Measurements from ENCODE around the gene SFXN3. TPM values are rescaled to one million over a fixed set of nuclear protein-coding genes. Genes with fewer than 3 reads are reported as not detected.

SFXN3 gene
- total and polyA plus RNA-seq, 2 of the 13 experiments (the other 11 are each of a cell fraction or from before 2014, with no cell fraction given): 16.8 to 71.5 TPM

DNA sequence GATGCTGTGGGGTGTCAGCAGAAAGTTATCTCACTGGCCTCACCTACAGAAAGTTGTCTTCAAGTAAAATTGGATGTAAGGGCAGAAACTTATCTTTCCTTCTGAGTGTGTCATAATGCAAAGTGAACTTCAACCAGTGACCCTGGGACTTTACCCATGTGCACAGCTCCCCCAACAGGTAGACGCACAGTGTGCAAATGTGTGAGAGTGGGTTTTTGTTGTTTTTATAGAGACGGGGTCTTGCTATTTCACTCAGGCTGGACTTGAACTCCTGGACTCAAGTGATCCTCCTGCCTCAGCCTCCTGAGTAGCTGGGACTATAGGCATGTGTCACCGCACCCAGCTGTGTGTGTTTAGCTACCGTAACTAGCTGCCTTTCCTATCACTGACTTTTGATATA is 24.4 kb downstream of the SFXN3 start:
- H3K4me2 ChIP-seq (ENCODE audit: low read depth, low read length): no peak overlapping the region
- H3K4me3 ChIP-seq (replicated peaks in 1 of 3; ENCODE audit: insufficient read depth in 1 of 3, low read depth in 2 of 3, low read length in 3 of 3): no peak overlapping the region
- H3K79me2 ChIP-seq (ENCODE audit: insufficient read depth, low read length): peaks cover 21% of the 10 kb centered on the region
- H3K4me1 ChIP-seq (ENCODE audit: insufficient read depth, low read length): peaks cover 71% of the 10 kb centered on the region
- H3K27me3 ChIP-seq (ENCODE audit: control insufficient read depth in 1 of 2, insufficient read depth in 2 of 2, low read length in 2 of 2): no peaks in the 10 kb centered on the region
- no peak overlapping the region for H2AFZ ChIP-seq (ENCODE audit: low read length)
- TF ChIP-seq HNF4G (IDR thresholded peaks at IDR 0.05; ENCODE audit: borderline replicate concordance, low read depth, low read length) (peak; percentile 67), HNF4G (CRISPR knock-in tag; IDR thresholded peaks at IDR 0.05; ENCODE audit: borderline replicate concordance, low read depth) (no peak), ZNF749 (CRISPR knock-in tag; IDR thresholded peaks at IDR 0.05; ENCODE audit: borderline replicate concordance) (no peak), RAD21 (CRISPR knock-in tag; IDR thresholded peaks at IDR 0.05) (0 out of 2 replicates have a peak, but pooled peaks have one; percentile 14), HNF4A (CRISPR knock-in tag; IDR thresholded peaks at IDR 0.05) (peak; percentile 74), STAG1 (CRISPR knock-in tag; IDR thresholded peaks at IDR 0.05) (peak; percentile 46)
- TF ChIP-seq, protein P1, sequence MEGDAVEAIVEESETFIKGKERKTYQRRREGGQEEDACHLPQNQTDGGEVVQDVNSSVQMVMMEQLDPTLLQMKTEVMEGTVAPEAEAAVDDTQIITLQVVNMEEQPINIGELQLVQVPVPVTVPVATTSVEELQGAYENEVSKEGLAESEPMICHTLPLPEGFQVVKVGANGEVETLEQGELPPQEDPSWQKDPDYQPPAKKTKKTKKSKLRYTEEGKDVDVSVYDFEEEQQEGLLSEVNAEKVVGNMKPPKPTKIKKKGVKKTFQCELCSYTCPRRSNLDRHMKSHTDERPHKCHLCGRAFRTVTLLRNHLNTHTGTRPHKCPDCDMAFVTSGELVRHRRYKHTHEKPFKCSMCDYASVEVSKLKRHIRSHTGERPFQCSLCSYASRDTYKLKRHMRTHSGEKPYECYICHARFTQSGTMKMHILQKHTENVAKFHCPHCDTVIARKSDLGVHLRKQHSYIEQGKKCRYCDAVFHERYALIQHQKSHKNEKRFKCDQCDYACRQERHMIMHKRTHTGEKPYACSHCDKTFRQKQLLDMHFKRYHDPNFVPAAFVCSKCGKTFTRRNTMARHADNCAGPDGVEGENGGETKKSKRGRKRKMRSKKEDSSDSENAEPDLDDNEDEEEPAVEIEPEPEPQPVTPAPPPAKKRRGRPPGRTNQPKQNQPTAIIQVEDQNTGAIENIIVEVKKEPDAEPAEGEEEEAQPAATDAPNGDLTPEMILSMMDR (CRISPR knock-in tag; IDR thresholded peaks at IDR 0.05): peak; percentile 67
- TF ChIP-seq, protein P2, sequence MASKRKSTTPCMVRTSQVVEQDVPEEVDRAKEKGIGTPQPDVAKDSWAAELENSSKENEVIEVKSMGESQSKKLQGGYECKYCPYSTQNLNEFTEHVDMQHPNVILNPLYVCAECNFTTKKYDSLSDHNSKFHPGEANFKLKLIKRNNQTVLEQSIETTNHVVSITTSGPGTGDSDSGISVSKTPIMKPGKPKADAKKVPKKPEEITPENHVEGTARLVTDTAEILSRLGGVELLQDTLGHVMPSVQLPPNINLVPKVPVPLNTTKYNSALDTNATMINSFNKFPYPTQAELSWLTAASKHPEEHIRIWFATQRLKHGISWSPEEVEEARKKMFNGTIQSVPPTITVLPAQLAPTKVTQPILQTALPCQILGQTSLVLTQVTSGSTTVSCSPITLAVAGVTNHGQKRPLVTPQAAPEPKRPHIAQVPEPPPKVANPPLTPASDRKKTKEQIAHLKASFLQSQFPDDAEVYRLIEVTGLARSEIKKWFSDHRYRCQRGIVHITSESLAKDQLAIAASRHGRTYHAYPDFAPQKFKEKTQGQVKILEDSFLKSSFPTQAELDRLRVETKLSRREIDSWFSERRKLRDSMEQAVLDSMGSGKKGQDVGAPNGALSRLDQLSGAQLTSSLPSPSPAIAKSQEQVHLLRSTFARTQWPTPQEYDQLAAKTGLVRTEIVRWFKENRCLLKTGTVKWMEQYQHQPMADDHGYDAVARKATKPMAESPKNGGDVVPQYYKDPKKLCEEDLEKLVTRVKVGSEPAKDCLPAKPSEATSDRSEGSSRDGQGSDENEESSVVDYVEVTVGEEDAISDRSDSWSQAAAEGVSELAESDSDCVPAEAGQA (IDR thresholded peaks at IDR 0.05; ENCODE audit: low read depth): no peak
- TF ChIP-seq, protein P2 (CRISPR knock-in tag; IDR thresholded peaks at IDR 0.05; ENCODE audit: borderline replicate concordance): no peak
- in situ Hi-C loops (cut with HindIII; ENCODE audit: extremely low pct_ligation_motif_present, low pct_unique_long_range_greater_than_20kb) (no loop called here), intact Hi-C loops (cut with micrococcal nuclease; ENCODE audit: unreplicated experiment) (no loop called here)
- H3K36me3 ChIP-seq (replicated peaks in 1 of 2; ENCODE audit: control insufficient read depth in 1 of 2, insufficient read depth in 2 of 2, low read length in 2 of 2): 0 out of 5 replicates have a peak, but pooled peaks cover 0 to 2% of the 10 kb centered on the region in 2 experiments
- H4K20me1 ChIP-seq (ENCODE audit: insufficient read depth, low read length): no peaks in the 10 kb centered on the region; the same call in 1 of the 2 replicates
- ChIA-PET POLR2A (interaction anchor here (0.8 to 2.2 kb wide), 3 partner anchors 9 to 12 kb away, joined by 3 to 9 read pairs (median 3); no protein-coding TSS in a partner anchor), CTCF (ENCODE audit: low intra/inter-chr PET ratio, low total read pairs) (interaction anchor here (1.1 to 3.2 kb wide), 2 partner anchors 13 to 14 kb away, joined by 3 to 9 read pairs; no protein-coding TSS in a partner anchor)
- H3K9me3 ChIP-seq (ENCODE audit: low read length): no peaks in the 10 kb centered on the region
- BruUV-seq (replicated peaks): no TSS peak
- WGBS (ENCODE audit: low lambda C conversion rate): 67% methylated on average over 4 of the region's 4 CpGs
- no peak for FAIRE-seq
- peak; percentile 49; the same call in 2 of the 3 replicates for ATAC-seq
- no peak overlapping the region for H3K27ac ChIP-seq (ENCODE audit: extremely low read length, insufficient read depth, low read length)
- no peak for DNase-seq (ENCODE audit: low spot score)
- no peak overlapping the region for H3K9ac ChIP-seq (ENCODE audit: insufficient read depth, low read depth, low read length)
